Ovary (tissue), 9 donors: ENCODE measurements around the gene ATP2C2. TPM values are rescaled to one million over a fixed set of nuclear protein-coding genes. Genes with fewer than 3 reads are reported as not detected.

Source experiments
- DNase-seq, 5 donors: peaks; one replicate each; pipeline ENCODE4 v3.0.0-alpha.2; 2019 to 2020
- H3K27ac ChIP-seq, 2 donors: fragments of 200-600 bp; one replicate each; pipeline versions ENCODE4 v1.5.1 to v1.8.0; 2019 to 2022
- H3K27me3 ChIP-seq: fragments of 200-600 bp; one replicate; pipeline ENCODE4 v1.8.0; 2022
- H3K36me3 ChIP-seq: fragments of 200-600 bp; sonication (generic); one replicate; pipeline ENCODE4 v1.5.1; 2019
- H3K4me1 ChIP-seq: one replicate; pipeline ENCODE4 v1.8.1; 2013; ENCODE audit warnings: mild to moderate bottlenecking, moderate library complexity; ENCODE audit not compliant: insufficient read depth
- H3K4me3 ChIP-seq: fragments of 200-600 bp; sonication (generic); one replicate; pipeline ENCODE4 v1.5.1; 2017
- H3K9me3 ChIP-seq, 2 donors: fragments of 200-600 bp in 1 of 2; sonication (generic) in 1 of 2; one replicate each; pipeline versions ENCODE4 v1.5.1 to v1.8.1; 2013 to 2019; ENCODE audit warnings: mild to moderate bottlenecking in 1 of 2, moderate library complexity in 1 of 2
- EP300 ChIP-seq: sonication (generic); formaldehyde crosslinking; IDR thresholded peaks from one replicate; pipeline ENCODE4 v1.6.1; 2017; ENCODE audit warnings: antibody characterized with exemption
- POLR2A ChIP-seq: fragments of 450-650 bp; IDR thresholded peaks from one replicate; pipeline ENCODE4 v1.6.1; 2017; ENCODE audit warnings: antibody characterized with exemption, mild to moderate bottlenecking, moderate library complexity
- WGBS, 3 donors: extraction: QIAGEN DNeasy Blood & Tissue Kit in 1 of 3; methylation state at CpG; one replicate each; pipeline versions ENCODE4 v1.1.5 to v1.1.7; 2013 to 2017; 5-methylcytosine and 5-hydroxymethylcytosine counted together
- intact Hi-C, 4 donors: fragments of 100-400 bp; cut with DNase I; formaldehyde crosslinking; loops; one replicate each; pipeline versions ENCODE4 v1.11.0 to v1.15.1; 2022 to 2023
- polyA plus RNA-seq, 2 donors: library from polyadenylated mRNA; stranded (reverse); fragments of 200-250 nt in 1 of 2; fragments of 350-450 nt in 1 of 2; fragmentation: Illumina TruSeq in 1 of 2; extraction: RNeasy Lipid Tissue Mini Kit (QIAGEN cat#74804) in 1 of 2; gene quantifications; one replicate each; pipeline ENCODE4 v1.2.3, GENCODE V29; 2013 to 2014
- total RNA-seq, 7 donors: library from RNA; depleted of rRNA in 2 of 7; stranded (reverse); fragments of >200 nt in 2 of 7; fragmentation: NEBNext Ultra II Directional in 3 of 7; extraction: Animal tissue kit (Norgen Biotek cat#: 25700) in 3 of 7; gene quantifications; one replicate each; pipeline versions ENCODE4 v1.1.0 to v1.2.4, GENCODE V29; 2016 to 2023
- TF ChIP-seq, protein P1 (sequence below), 3 donors: fragments of 450-650 bp in 2 of 3; fragments of 200-600 bp in 1 of 3; IDR thresholded peaks; one replicate each; pipeline versions ENCODE4 v1.5.1 to v1.8.0; 2016 to 2022; ENCODE audit warnings: antibody characterized with exemption in 3 of 3, mild to moderate bottlenecking in 1 of 3
- donor health status: DM: no; HTN: no; CAD: no; lungs with moderate emphysema.
- donor health status: DM: no; HTN: no; CAD: no.
- donor health status: Bipolar disorder and iron deficiency.
- donor health status: DM: yes; HTN: yes; CAD: no.
- donor health status: DM: no; HTN: no; CAD: no.
- donor health status: DM: yes; HTN: yes; CAD: no.

ATP2C2 gene
- total and polyA plus RNA-seq, 9 donors: 0.10 to 8.5 (median 1.3) TPM; not detected in 3

DNA sequence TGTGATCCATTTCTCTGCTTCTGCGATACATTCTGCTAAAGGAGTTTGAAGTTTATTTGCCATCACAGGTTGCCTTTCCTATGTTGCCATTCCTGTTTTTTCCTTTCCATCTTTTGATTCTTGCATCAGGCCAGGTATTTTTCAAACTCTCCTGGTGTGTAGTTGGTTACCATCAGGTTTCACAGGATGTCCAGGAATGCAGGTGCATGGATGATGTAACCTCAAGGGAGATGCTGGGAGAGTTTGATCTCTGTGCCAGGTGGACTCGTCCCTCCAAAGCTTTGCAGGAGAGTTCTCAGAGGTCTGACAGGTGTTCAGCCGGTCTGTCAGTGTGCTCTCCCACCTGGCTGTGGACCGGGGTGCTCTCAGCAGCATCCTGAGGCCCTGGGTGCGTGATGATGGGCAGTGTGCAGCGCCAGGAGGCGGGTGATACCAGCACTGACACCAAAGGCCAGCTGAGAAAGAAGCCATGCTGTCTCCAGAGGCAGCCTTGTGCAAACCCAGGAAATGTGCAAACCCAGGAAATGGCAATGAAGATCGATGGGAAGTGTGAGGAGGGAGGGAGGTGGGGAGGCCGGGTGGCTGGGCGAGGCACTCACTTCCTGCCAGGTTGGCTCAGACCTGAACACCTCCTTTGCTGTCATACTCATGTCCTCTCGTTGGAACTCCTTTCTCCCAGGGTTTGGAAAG lies 1.7 kb downstream of the ATP2C2 start:
- no peaks in the 10 kb centered on the region for H3K9me3 ChIP-seq
- no peak overlapping the region for H3K27ac ChIP-seq
- intact Hi-C loops: no loop called here
- TF ChIP-seq POLR2A (no peak), EP300 (no peak)
- TF ChIP-seq, protein P1, sequence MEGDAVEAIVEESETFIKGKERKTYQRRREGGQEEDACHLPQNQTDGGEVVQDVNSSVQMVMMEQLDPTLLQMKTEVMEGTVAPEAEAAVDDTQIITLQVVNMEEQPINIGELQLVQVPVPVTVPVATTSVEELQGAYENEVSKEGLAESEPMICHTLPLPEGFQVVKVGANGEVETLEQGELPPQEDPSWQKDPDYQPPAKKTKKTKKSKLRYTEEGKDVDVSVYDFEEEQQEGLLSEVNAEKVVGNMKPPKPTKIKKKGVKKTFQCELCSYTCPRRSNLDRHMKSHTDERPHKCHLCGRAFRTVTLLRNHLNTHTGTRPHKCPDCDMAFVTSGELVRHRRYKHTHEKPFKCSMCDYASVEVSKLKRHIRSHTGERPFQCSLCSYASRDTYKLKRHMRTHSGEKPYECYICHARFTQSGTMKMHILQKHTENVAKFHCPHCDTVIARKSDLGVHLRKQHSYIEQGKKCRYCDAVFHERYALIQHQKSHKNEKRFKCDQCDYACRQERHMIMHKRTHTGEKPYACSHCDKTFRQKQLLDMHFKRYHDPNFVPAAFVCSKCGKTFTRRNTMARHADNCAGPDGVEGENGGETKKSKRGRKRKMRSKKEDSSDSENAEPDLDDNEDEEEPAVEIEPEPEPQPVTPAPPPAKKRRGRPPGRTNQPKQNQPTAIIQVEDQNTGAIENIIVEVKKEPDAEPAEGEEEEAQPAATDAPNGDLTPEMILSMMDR (IDR thresholded peaks at IDR 0.05): no peak
- no peaks in the 10 kb centered on the region for H3K36me3 ChIP-seq
- no peak overlapping the region for H3K4me3 ChIP-seq
- H3K27me3 ChIP-seq: no peaks in the 10 kb centered on the region
- WGBS, 3 donors: 71 to 73% (median 73%) methylated on average over 11 of the region's 11 CpGs
- no peak for DNase-seq
- no peaks in the 10 kb centered on the region for H3K4me1 ChIP-seq

DNA sequence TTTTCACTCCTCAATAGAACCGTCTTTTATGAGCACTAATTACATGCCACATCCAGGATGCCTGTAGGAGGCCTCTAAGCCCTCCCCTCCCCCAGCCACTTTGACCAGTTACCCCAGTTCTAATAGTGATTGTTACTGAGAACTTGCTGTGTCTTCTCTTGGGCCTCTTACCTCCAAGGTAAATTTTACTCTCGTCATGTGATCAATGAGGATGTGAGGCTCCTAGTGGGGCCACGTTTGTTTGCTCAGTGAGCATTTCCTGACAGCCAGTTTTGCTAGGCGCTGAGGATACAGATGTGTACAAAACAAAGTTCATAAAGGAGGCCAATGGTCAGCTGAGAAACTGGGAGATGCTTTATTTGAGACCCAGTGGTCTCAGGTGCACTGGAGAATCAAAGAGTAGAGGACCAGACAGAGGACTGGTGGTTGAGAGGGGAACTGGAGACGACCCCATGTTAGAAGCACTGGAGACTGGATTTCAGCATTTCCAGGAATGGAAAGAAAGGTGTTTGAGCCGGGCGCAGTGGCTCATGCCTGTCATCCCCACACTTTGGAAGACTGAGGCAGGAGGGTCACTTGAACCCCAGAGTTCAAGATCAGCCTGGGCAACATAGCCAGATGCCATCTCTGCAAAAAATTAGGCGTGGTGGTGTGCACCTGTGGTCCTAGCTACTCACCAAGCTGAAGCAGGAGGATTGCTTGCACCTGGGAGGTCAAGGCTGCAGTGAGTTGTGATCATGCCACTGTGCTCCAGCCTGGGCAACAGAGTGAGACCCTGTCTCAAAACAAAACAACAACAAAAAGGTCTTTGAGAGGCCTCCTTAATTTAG lies 2.6 kb downstream of the ATP2C2 start:
- Histone ChIP-seq H3K9me3 (no peaks in the 10 kb centered on the region), H3K4me1 (no peaks in the 10 kb centered on the region), H3K27ac (no peak overlapping the region), H3K27me3 (no peaks in the 10 kb centered on the region), H3K4me3 (no peak overlapping the region), H3K36me3 (no peaks in the 10 kb centered on the region)
- DNase-seq: no peak
- no peak for TF ChIP-seq EP300
- intact Hi-C loops: no loop called here
- 75 to 84% (median 84%) methylated on average over 8 of the region's 8 CpGs for WGBS, 3 donors

DNA sequence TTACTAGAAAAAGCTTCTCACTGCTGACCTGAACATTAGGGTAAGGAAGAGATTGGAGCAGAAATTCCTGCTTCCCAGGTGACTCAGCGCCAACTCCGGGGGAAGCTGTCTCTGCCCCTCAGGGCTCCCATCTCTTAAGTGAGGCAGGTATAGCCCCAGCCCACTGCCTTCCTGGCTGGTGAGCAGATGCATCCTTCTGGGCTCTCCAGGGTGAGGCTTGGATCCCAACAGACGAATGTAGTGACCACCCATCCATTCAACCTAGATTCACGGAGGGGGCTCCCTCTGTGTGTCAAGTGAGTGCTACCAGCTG lies 3.2 kb downstream of the ATP2C2 start:
- WGBS, 3 donors: 59 to 73% (median 63%) methylated on average over 4 of the region's 4 CpGs
- no peak overlapping the region for H3K27ac ChIP-seq
- no peaks in the 10 kb centered on the region for H3K9me3 ChIP-seq
- H3K4me3 ChIP-seq: no peak overlapping the region
- no peaks in the 10 kb centered on the region for H3K27me3 ChIP-seq
- TF ChIP-seq EP300 (no peak), POLR2A (no peak)
- TF ChIP-seq, protein P1 (IDR thresholded peaks at IDR 0.05): no peak
- DNase-seq: no peak
- no peaks in the 10 kb centered on the region for H3K4me1 ChIP-seq
- no peaks in the 10 kb centered on the region for H3K36me3 ChIP-seq
- intact Hi-C loops: no loop called here

- H3K27ac ChIP-seq: no peak overlapping the region
- no peaks in the 10 kb centered on the region for H3K9me3 ChIP-seq
- WGBS, 3 donors: 70 to 75% (median 72%) methylated on average over 10 of the region's 10 CpGs
- TF ChIP-seq, protein P1 (IDR thresholded peaks at IDR 0.05): no peak
- TF ChIP-seq EP300: no peak
- TF ChIP-seq POLR2A: no peak
- H3K4me3 ChIP-seq: no peak overlapping the region
- intact Hi-C loops: no loop called here
- DNase-seq: no peak
- H3K36me3 ChIP-seq: no peaks in the 10 kb centered on the region
- H3K4me1 ChIP-seq: no peaks in the 10 kb centered on the region
- no peaks in the 10 kb centered on the region for H3K27me3 ChIP-seq
These were observed 5.7 kb downstream of the ATP2C2 start for GRCh38 chr16:84373907-84374489.
